HCT116 (cell line): ENCODE results near the gene RCAN3.

Experiments used
- CBX3 ChIP-seq: IDR thresholded peaks from 2 replicates; pipeline ENCODE4 v1.6.1; 2012; ENCODE audit warnings: low read depth
- CEBPB ChIP-seq: IDR thresholded peaks from 2 replicates; pipeline ENCODE4 v1.6.1; 2012; ENCODE audit warnings: low read depth
- EZH2 ChIP-seq: fragments of 200-600 bp; sonication (generic); IDR thresholded peaks from 2 replicates; pipeline ENCODE4 v1.6.1; 2017; ENCODE audit warnings: antibody characterized with exemption, mixed run types
- EZH2phosphoT487 ChIP-seq: fragments of 200-600 bp; IDR thresholded peaks from 2 replicates; pipeline ENCODE4 v1.6.1; 2018; ENCODE audit warnings: antibody characterized with exemption, borderline replicate concordance
- JUND ChIP-seq: IDR thresholded peaks from 2 replicates; pipeline ENCODE4 v1.6.1; 2012
- POLR2A ChIP-seq: IDR thresholded peaks from 2 replicates; pipeline ENCODE4 v1.7.0; 2011; ENCODE audit warnings: borderline replicate concordance; ENCODE audit not compliant: insufficient read depth, insufficient read length; ENCODE audit errors: extremely low read depth
- POLR2AphosphoS5 ChIP-seq: IDR thresholded peaks from 2 replicates; pipeline ENCODE4 v1.6.1; 2011; ENCODE audit warnings: mild to moderate bottlenecking, low read depth, low read length, moderate library complexity
- SP1 ChIP-seq: IDR thresholded peaks from 2 replicates; pipeline ENCODE4 v1.6.1; 2012; ENCODE audit warnings: low read depth
- TF ChIP-seq, protein P1 (sequence below), 3 experiments: fragments of 200-600 bp in 1 of 3; sonication (generic) in 1 of 3; IDR thresholded peaks in 2 of 3; conservative IDR thresholded peaks in 1 of 3; 2 replicates each; pipeline ENCODE4 v1.5.1; 2012 to 2017; ENCODE audit warnings: low read depth in 2 of 3, low read length in 2 of 3, antibody characterized with exemption in 1 of 3, borderline replicate concordance in 1 of 3, control low read depth in 1 of 3, mild to moderate bottlenecking in 1 of 3, mixed read lengths in 1 of 3, mixed run types in 1 of 3, moderate library complexity in 1 of 3; ENCODE audit not compliant: insufficient read depth in 1 of 3
- TF ChIP-seq, protein P2 (sequence below): IDR thresholded peaks from 2 replicates; pipeline ENCODE4 v1.6.1; 2011; ENCODE audit warnings: mild to moderate bottlenecking, low read length, moderate library complexity; ENCODE audit not compliant: insufficient replicate concordance; ENCODE audit errors: extremely low read depth
- TF ChIP-seq, protein P3 (sequence below): IDR thresholded peaks from 2 replicates; pipeline ENCODE4 v1.6.1; 2012; ENCODE audit warnings: low read depth

DNA sequence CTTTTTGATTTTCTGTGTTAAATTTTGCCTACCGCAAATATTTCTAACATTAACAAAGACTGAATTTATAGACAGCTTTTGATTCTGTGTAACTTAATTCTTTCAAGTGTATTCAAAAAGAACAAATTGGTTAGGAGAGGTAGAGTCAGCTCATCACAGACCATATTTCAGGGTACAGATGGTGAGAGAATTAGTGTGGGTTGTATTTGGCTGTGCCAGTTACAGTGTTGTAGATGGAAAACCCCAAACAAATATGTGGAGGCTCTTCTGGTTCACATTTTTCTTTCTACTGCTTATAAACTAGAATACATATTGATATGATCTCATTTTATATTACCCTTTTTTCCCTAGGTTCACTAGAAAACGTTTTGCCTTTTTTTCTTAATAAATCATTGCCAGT, 11.1 kb downstream of the RCAN3 start:
- TF ChIP-seq, protein P1, sequence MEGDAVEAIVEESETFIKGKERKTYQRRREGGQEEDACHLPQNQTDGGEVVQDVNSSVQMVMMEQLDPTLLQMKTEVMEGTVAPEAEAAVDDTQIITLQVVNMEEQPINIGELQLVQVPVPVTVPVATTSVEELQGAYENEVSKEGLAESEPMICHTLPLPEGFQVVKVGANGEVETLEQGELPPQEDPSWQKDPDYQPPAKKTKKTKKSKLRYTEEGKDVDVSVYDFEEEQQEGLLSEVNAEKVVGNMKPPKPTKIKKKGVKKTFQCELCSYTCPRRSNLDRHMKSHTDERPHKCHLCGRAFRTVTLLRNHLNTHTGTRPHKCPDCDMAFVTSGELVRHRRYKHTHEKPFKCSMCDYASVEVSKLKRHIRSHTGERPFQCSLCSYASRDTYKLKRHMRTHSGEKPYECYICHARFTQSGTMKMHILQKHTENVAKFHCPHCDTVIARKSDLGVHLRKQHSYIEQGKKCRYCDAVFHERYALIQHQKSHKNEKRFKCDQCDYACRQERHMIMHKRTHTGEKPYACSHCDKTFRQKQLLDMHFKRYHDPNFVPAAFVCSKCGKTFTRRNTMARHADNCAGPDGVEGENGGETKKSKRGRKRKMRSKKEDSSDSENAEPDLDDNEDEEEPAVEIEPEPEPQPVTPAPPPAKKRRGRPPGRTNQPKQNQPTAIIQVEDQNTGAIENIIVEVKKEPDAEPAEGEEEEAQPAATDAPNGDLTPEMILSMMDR (IDR thresholded peaks at IDR 0.05 in 2 of 3, conservative IDR thresholded peaks at IDR 0.05 in 1 of 3; ENCODE audit: borderline replicate concordance in 1 of 3, insufficient read depth in 1 of 3, low read depth in 2 of 3, low read length in 2 of 3), result no peak
- TF ChIP-seq EZH2 (no peak), POLR2A (no peak), POLR2AphosphoS5 (no peak), EZH2phosphoT487 (no peak), CEBPB (no peak), SP1 (no peak), CBX3 (no peak), JUND (no peak)
- TF ChIP-seq, protein P2, sequence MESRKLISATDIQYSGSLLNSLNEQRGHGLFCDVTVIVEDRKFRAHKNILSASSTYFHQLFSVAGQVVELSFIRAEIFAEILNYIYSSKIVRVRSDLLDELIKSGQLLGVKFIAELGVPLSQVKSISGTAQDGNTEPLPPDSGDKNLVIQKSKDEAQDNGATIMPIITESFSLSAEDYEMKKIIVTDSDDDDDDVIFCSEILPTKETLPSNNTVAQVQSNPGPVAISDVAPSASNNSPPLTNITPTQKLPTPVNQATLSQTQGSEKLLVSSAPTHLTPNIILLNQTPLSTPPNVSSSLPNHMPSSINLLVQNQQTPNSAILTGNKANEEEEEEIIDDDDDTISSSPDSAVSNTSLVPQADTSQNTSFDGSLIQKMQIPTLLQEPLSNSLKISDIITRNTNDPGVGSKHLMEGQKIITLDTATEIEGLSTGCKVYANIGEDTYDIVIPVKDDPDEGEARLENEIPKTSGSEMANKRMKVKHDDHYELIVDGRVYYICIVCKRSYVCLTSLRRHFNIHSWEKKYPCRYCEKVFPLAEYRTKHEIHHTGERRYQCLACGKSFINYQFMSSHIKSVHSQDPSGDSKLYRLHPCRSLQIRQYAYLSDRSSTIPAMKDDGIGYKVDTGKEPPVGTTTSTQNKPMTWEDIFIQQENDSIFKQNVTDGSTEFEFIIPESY, result no peak
- TF ChIP-seq, protein P3, sequence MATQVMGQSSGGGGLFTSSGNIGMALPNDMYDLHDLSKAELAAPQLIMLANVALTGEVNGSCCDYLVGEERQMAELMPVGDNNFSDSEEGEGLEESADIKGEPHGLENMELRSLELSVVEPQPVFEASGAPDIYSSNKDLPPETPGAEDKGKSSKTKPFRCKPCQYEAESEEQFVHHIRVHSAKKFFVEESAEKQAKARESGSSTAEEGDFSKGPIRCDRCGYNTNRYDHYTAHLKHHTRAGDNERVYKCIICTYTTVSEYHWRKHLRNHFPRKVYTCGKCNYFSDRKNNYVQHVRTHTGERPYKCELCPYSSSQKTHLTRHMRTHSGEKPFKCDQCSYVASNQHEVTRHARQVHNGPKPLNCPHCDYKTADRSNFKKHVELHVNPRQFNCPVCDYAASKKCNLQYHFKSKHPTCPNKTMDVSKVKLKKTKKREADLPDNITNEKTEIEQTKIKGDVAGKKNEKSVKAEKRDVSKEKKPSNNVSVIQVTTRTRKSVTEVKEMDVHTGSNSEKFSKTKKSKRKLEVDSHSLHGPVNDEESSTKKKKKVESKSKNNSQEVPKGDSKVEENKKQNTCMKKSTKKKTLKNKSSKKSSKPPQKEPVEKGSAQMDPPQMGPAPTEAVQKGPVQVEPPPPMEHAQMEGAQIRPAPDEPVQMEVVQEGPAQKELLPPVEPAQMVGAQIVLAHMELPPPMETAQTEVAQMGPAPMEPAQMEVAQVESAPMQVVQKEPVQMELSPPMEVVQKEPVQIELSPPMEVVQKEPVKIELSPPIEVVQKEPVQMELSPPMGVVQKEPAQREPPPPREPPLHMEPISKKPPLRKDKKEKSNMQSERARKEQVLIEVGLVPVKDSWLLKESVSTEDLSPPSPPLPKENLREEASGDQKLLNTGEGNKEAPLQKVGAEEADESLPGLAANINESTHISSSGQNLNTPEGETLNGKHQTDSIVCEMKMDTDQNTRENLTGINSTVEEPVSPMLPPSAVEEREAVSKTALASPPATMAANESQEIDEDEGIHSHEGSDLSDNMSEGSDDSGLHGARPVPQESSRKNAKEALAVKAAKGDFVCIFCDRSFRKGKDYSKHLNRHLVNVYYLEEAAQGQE, result no peak
